HG03060 (cell line): ENCODE data around the gene BARHL2.

Experiments used
- ATAC-seq: cut with Tn5 transposase; IDR thresholded peaks from one replicate; pipeline ENCODE4 v1.9.1; 2021; ENCODE audit warnings: low read depth, moderate number of reproducible peaks; ENCODE audit not compliant: unreplicated experiment

Gene BARHL2

GRCh38 chr1:90716552-90717355, at the start of gene BARHL2:
Gene BARHL2 (minus strand): TSS chr1:90717302. CDS start chr1:90717195, 107 bp downstream.
- no peak for ATAC-seq

GRCh38 chr1:90763930-90764329, 46.8 kb upstream of the BARHL2 start:
- ATAC-seq = no peak

GRCh38 chr1:90763506-90763905, 46.4 kb upstream of the BARHL2 start:
- ATAC-seq = no peak

- no peak for ATAC-seq
Measured at GRCh38 chr1:90761781-90762589, 44.9 kb upstream of the BARHL2 start.

- ATAC-seq = no peak
Measured at GRCh38 chr1:90761156-90761555, 44.1 kb upstream of the BARHL2 start.

GRCh38 chr1:90753556-90753955, 36.5 kb upstream of the BARHL2 start:
- ATAC-seq = no peak

GRCh38 chr1:90748668-90749067, 31.6 kb upstream of the BARHL2 start:
- ATAC-seq = no peak

- no peak for ATAC-seq
Measured at GRCh38 chr1:90746857-90747256, 29.8 kb upstream of the BARHL2 start.

GRCh38 chr1:90745972-90746371, 28.9 kb upstream of the BARHL2 start:
- ATAC-seq = no peak

GRCh38 chr1:90732136-90732535, 15.0 kb upstream of the BARHL2 start:
- ATAC-seq = no peak

- ATAC-seq = no peak
Measured at GRCh38 chr1:90731382-90732050, 14.4 kb upstream of the BARHL2 start.

- ATAC-seq = no peak
Measured at GRCh38 chr1:90730243-90731022, 13.3 kb upstream of the BARHL2 start.

- no peak for ATAC-seq
Measured at GRCh38 chr1:90729504-90730242, 12.6 kb upstream of the BARHL2 start.

- no peak for ATAC-seq
Measured at GRCh38 chr1:90728502-90729287, 11.6 kb upstream of the BARHL2 start.

- no peak for ATAC-seq
Measured at GRCh38 chr1:90727917-90728501, 10.9 kb upstream of the BARHL2 start.

- no peak for ATAC-seq
Measured at GRCh38 chr1:90726986-90727480, 9.9 kb upstream of the BARHL2 start.

- ATAC-seq = no peak
Measured at GRCh38 chr1:90726425-90726985, 9.4 kb upstream of the BARHL2 start.
